Thyroid gland (tissue), 4 donors: ENCODE results near the gene SLC4A8. TPM values are rescaled to one million over a fixed set of nuclear protein-coding genes. Genes with fewer than 3 reads are reported as not detected.

Experiments
- DNase-seq, 2 donors: peaks; one replicate each; pipeline ENCODE4 v3.0.0-alpha.2; 2019
- H3K27ac ChIP-seq, 3 donors: fragments of 200-600 bp; sonication (generic); 1 replicate in 2 of 3; 2 replicates in 1 of 3; pipeline ENCODE4 v1.5.1; 2016 to 2019; ENCODE audit warnings: mild to moderate bottlenecking in 1 of 3, moderate library complexity in 1 of 3
- H3K27me3 ChIP-seq: fragments of 200-600 bp; sonication (generic); one replicate; pipeline ENCODE4 v1.5.1; 2019
- H3K36me3 ChIP-seq, 2 donors: fragments of 200-600 bp; sonication (generic); one replicate each; pipeline ENCODE4 v1.5.1; 2016 to 2019
- H3K4me1 ChIP-seq, 2 donors: fragments of 200-600 bp; sonication (generic); one replicate each; pipeline ENCODE4 v1.5.1; 2017 to 2019
- H3K4me3 ChIP-seq, 3 donors: fragments of 200-600 bp; sonication (generic); replicated peaks in 1 of 3; 1 replicate in 2 of 3; 2 replicates in 1 of 3; pipeline ENCODE4 v1.5.1; 2016; ENCODE audit warnings: mild to moderate bottlenecking in 1 of 3
- H3K9me3 ChIP-seq: fragments of 200-600 bp; sonication (generic); one replicate; pipeline ENCODE4 v1.5.1; 2017
- POLR2A ChIP-seq, 2 donors: fragments of 450-650 bp; IDR thresholded peaks; one replicate each; pipeline ENCODE4 v1.6.1; 2017; ENCODE audit warnings: antibody characterized with exemption in 2 of 2, mild to moderate bottlenecking in 2 of 2, moderate library complexity in 1 of 2
- WGBS, 2 donors: methylation state at CpG; one replicate each; pipeline ENCODE4 v1.1.5; 2017; 5-methylcytosine and 5-hydroxymethylcytosine counted together
- intact Hi-C: fragments of 100-400 bp; cut with DNase I; formaldehyde crosslinking; loops from one replicate; pipeline ENCODE4 v1.15.1; 2023
- total RNA-seq, 4 donors: library from RNA; depleted of rRNA; stranded (reverse); fragments of >200 nt; gene quantifications; one replicate each; pipeline ENCODE4 v1.2.3, GENCODE V29; 2016
- TF ChIP-seq, protein P1 (sequence below), 6 experiments: fragments of 200-600 bp in 3 of 6; fragments of 450-650 bp in 3 of 6; sonication (generic) in 3 of 6; IDR thresholded peaks; one replicate each; pipeline ENCODE4 v1.5.1; 2016 to 2019; ENCODE audit warnings: antibody characterized with exemption in 6 of 6, mild to moderate bottlenecking in 2 of 6, inconsistent platforms in 1 of 6, moderate library complexity in 1 of 6

The SLC4A8 gene
- total RNA-seq, 4 donors from 2014 or later: 0.33 to 1.5 (median 0.62) TPM

DNA sequence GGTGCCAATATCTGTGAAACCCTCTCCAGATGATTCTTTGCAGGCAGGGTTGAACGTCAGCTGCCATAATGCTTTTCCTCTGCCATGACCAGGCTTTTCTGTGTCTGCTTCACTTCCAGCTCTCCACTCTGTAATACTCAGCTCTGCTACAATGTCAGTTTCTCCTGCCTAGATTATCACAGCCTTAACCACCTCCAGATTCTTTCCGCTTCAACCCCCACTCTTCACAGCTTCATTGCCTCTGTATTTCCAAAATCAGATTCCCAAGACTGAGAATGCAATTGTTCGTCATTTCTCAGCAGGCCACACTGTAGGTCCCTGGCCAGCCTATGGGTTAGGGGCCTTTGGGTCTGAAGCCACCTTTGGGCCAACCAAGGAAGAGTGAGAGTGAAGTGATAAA, 92.7 kb downstream of the SLC4A8 start:
- TF ChIP-seq, protein P1, sequence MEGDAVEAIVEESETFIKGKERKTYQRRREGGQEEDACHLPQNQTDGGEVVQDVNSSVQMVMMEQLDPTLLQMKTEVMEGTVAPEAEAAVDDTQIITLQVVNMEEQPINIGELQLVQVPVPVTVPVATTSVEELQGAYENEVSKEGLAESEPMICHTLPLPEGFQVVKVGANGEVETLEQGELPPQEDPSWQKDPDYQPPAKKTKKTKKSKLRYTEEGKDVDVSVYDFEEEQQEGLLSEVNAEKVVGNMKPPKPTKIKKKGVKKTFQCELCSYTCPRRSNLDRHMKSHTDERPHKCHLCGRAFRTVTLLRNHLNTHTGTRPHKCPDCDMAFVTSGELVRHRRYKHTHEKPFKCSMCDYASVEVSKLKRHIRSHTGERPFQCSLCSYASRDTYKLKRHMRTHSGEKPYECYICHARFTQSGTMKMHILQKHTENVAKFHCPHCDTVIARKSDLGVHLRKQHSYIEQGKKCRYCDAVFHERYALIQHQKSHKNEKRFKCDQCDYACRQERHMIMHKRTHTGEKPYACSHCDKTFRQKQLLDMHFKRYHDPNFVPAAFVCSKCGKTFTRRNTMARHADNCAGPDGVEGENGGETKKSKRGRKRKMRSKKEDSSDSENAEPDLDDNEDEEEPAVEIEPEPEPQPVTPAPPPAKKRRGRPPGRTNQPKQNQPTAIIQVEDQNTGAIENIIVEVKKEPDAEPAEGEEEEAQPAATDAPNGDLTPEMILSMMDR (IDR thresholded peaks at IDR 0.05): no peak
- TF ChIP-seq POLR2A (IDR thresholded peaks at IDR 0.05): no peak

DNA sequence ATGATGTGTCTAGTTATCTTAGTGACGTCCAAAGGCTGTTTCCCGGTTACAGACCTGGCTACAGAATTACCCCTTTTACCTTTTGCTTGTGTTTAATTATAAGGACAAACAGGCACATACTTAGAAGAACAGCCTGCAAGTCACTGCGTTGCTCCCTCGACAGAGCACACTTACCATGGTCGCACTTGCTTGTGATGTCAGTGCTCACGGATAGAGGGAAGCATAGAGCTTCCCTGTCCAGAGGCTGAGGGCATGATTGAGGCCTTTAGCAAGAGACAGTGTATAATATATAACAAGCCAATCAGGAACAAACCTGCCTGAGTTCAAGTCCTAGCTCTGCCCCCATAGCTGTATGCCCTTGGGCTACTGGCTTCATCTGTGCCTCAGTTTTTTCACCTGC, 93.2 kb downstream of the SLC4A8 start:
- intact Hi-C loops: no loop called here
- no peak overlapping the region for H3K4me3 ChIP-seq
- DNase-seq: no peak
- H3K27ac ChIP-seq: no peak overlapping the region
- TF ChIP-seq, protein P1 (IDR thresholded peaks at IDR 0.05): no peak
- no peak for TF ChIP-seq POLR2A (IDR thresholded peaks at IDR 0.05)
- H3K36me3 ChIP-seq: no peaks in the 10 kb centered on the region
- WGBS, 2 donors: 64 to 69% methylated on average over 6 of the region's 6 CpGs
- H3K4me1 ChIP-seq: no peaks in the 10 kb centered on the region
- no peaks in the 10 kb centered on the region for H3K9me3 ChIP-seq
- H3K27me3 ChIP-seq: no peaks in the 10 kb centered on the region

More for the DNA sequence above, 92.7 kb downstream of the SLC4A8 start:
- Histone ChIP-seq H3K4me1 (no peaks in the 10 kb centered on the region), H3K9me3 (no peaks in the 10 kb centered on the region), H3K27ac (no peak overlapping the region), H3K4me3 (no peak overlapping the region), H3K36me3 (no peaks in the 10 kb centered on the region), H3K27me3 (no peaks in the 10 kb centered on the region)
- WGBS, 2 donors: 92% methylated on average over 3 of the region's 3 CpGs
- DNase-seq: no peak
- intact Hi-C loops: no loop called here

- no peaks in the 10 kb centered on the region for H3K9me3 ChIP-seq
- WGBS, 2 donors: 86 to 91% methylated on average over 2 of the region's 2 CpGs
- TF ChIP-seq POLR2A (IDR thresholded peaks at IDR 0.05): no peak
- TF ChIP-seq, protein P1 (IDR thresholded peaks at IDR 0.05): no peak
- intact Hi-C loops: no loop called here
- no peak for DNase-seq
- H3K27ac ChIP-seq: no peak overlapping the region
- no peaks in the 10 kb centered on the region for H3K4me1 ChIP-seq
- no peaks in the 10 kb centered on the region for H3K27me3 ChIP-seq
- no peak overlapping the region for H3K4me3 ChIP-seq
- H3K36me3 ChIP-seq: no peaks in the 10 kb centered on the region
These were observed 95.1 kb downstream of the SLC4A8 start for GRCh38 chr12:51519755-51520154.

GRCh38 chr12:51520576-51521325, 96.1 kb downstream of the SLC4A8 start:
- no peaks in the 10 kb centered on the region for H3K4me1 ChIP-seq
- no peaks in the 10 kb centered on the region for H3K9me3 ChIP-seq
- H3K27me3 ChIP-seq: no peaks in the 10 kb centered on the region
- TF ChIP-seq POLR2A (IDR thresholded peaks at IDR 0.05): no peak
- TF ChIP-seq, protein P1 (IDR thresholded peaks at IDR 0.05): no peak
- no peak for DNase-seq
- H3K36me3 ChIP-seq: no peaks in the 10 kb centered on the region
- intact Hi-C loops: no loop called here
- H3K4me3 ChIP-seq: no peak overlapping the region
- no peak overlapping the region for H3K27ac ChIP-seq
- WGBS, 2 donors: 79 to 82% methylated on average over 13 of the region's 13 CpGs

- Histone ChIP-seq H3K4me1 (no peaks in the 10 kb centered on the region), H3K4me3 (no peak overlapping the region), H3K9me3 (no peaks in the 10 kb centered on the region), H3K27ac (no peak overlapping the region), H3K36me3 (no peaks in the 10 kb centered on the region), H3K27me3 (no peaks in the 10 kb centered on the region)
- DNase-seq: no peak
- intact Hi-C loops: no loop called here
- WGBS, 2 donors: 87 to 90% methylated on average over 9 of the region's 9 CpGs
- TF ChIP-seq POLR2A (IDR thresholded peaks at IDR 0.05): no peak
- TF ChIP-seq, protein P1 (IDR thresholded peaks at IDR 0.05): no peak
These were observed 97.1 kb downstream of the SLC4A8 start for GRCh38 chr12:51521554-51522276.
